ENCODE results near the gene CDC73. TPM values are rescaled to one million over a fixed set of nuclear protein-coding genes. Genes with fewer than 3 reads are reported as not detected.

CDC73 gene
- total and polyA plus RNA-seq, 7 experiments from 2014 or later = 57.6 to 65.0 (median 59.2) TPM

GRCh38 chr1:193087893-193088292 lies 33.9 kb upstream of the CDC73 start:
- Histone ChIP-seq H3K27me3 (ENCODE audit: control insufficient read depth in 2 of 2, insufficient read depth in 2 of 2, low read length in 2 of 2) (no peaks in the 10 kb centered on the region), H3K4me3 (ENCODE audit: low read length) (no peak overlapping the region), H3K27ac (ENCODE audit: low read depth, low read length) (no peak overlapping the region), H3K36me3 (ENCODE audit: control insufficient read depth in 2 of 3, insufficient read depth in 3 of 3, low read length in 3 of 3) (peaks cover 7 to 31% (median 12%) of the 10 kb centered on the region in 3 experiments), H3K4me1 (ENCODE audit: control insufficient read depth in 2 of 2, insufficient read depth in 2 of 2, low read length in 2 of 2) (no peaks in the 10 kb centered on the region), H3K9me3 (ENCODE audit: control insufficient read depth in 2 of 3, low read length in 3 of 3) (no peaks in the 10 kb centered on the region)
- no peak for ATAC-seq
- Mint-ChIP-seq H3K36me3 (peaks cover 0 to 14% (median 11%) of the 10 kb centered on the region in 5 donors), H3K4me1 (peaks cover 0 to 2% (median 0%) of the 10 kb centered on the region in 7 donors), H3K4me3 (no peak overlapping the region), H3K27me3 (no peaks in the 10 kb centered on the region), H3K27ac (peak overlapping the region in 3 of 9 donors; percentile 5 to 53 (median 42)), H3K9me3 (no peaks in the 10 kb centered on the region)
- intact Hi-C loops (cut with micrococcal nuclease) = loop anchor here in 1 of 2 donors (5.0 kb wide), 1 partner anchor 34 kb away; the partner anchor contains the start of gene CDC73
- CTCF ChIA-PET = interaction anchor here (0.6 to 0.7 kb wide), 2 partner anchors 8 to 29 kb away, joined by 3 read pairs; partner anchors contain the start of genes RO60 and UCHL5
- POLR2A ChIA-PET = no interaction called here
- DNase-seq = no peak

GRCh38 chr1:193090865-193091264 lies 31.0 kb upstream of the CDC73 start:
- no peak overlapping the region for H3K4me3 ChIP-seq (ENCODE audit: low read length)
- intact Hi-C loops (cut with micrococcal nuclease) = loop anchor here in 1 of 2 donors (2.0 kb wide), 1 partner anchor 14 kb away; the partner anchor contains the start of gene GLRX2
- ChIA-PET POLR2A (interaction anchor here (1.4 kb wide), 1 partner anchor 32 kb away, joined by 3 read pairs; the partner anchor contains the start of genes RO60 and UCHL5), CTCF (no interaction called here)
- Mint-ChIP-seq H3K4me1 (peaks cover 0 to 2% (median 0%) of the 10 kb centered on the region in 7 donors), H3K27ac (no peak overlapping the region), H3K27me3 (no peaks in the 10 kb centered on the region), H3K36me3 (peaks cover 0 to 13% (median 2%) of the 10 kb centered on the region in 5 donors), H3K4me3 (no peak overlapping the region), H3K9me3 (no peaks in the 10 kb centered on the region)
- no peaks in the 10 kb centered on the region for H3K9me3 ChIP-seq (ENCODE audit: control insufficient read depth in 2 of 3, low read length in 3 of 3)
- no peaks in the 10 kb centered on the region for H3K27me3 ChIP-seq (ENCODE audit: control insufficient read depth in 2 of 2, insufficient read depth in 2 of 2, low read length in 2 of 2)
- H3K27ac ChIP-seq (ENCODE audit: low read depth, low read length) = no peak overlapping the region
- DNase-seq (no peak), ATAC-seq (no peak)
- no peaks in the 10 kb centered on the region for H3K4me1 ChIP-seq (ENCODE audit: control insufficient read depth in 2 of 2, insufficient read depth in 2 of 2, low read length in 2 of 2)
- peaks cover 0 to 17% (median 1%) of the 10 kb centered on the region in 3 experiments for H3K36me3 ChIP-seq (ENCODE audit: control insufficient read depth in 2 of 3, insufficient read depth in 3 of 3, low read length in 3 of 3)

GRCh38 chr1:193094112-193094511 lies 27.7 kb upstream of the CDC73 start:
- Mint-ChIP-seq H3K9me3 (no peaks in the 10 kb centered on the region), H3K27me3 (no peaks in the 10 kb centered on the region), H3K4me1 (peaks cover 0 to 6% (median 0%) of the 10 kb centered on the region in 7 donors), H3K4me3 (no peak overlapping the region), H3K27ac (peak overlapping the region in 2 of 9 donors; percentile 45 to 54), H3K36me3 (peaks cover 0 to 32% (median 9%) of the 10 kb centered on the region in 5 donors)
- H3K27me3 ChIP-seq (ENCODE audit: control insufficient read depth in 2 of 2, insufficient read depth in 2 of 2, low read length in 2 of 2) = no peaks in the 10 kb centered on the region
- no peaks in the 10 kb centered on the region for H3K4me1 ChIP-seq (ENCODE audit: control insufficient read depth in 2 of 2, insufficient read depth in 2 of 2, low read length in 2 of 2)
- CTCF ChIA-PET = no interaction called here
- no peaks in the 10 kb centered on the region for H3K9me3 ChIP-seq (ENCODE audit: control insufficient read depth in 2 of 3, low read length in 3 of 3)
- H3K4me3 ChIP-seq (ENCODE audit: low read length) = no peak overlapping the region
- DNase-seq (no peak), ATAC-seq (no peak)
- no peak overlapping the region for H3K27ac ChIP-seq (ENCODE audit: low read depth, low read length)
- H3K36me3 ChIP-seq (ENCODE audit: control insufficient read depth in 2 of 3, insufficient read depth in 3 of 3, low read length in 3 of 3) = peaks cover 0 to 33% (median 15%) of the 10 kb centered on the region in 3 experiments
- intact Hi-C loops (cut with micrococcal nuclease) = no loop called here
- POLR2A ChIA-PET = interaction anchor here (1.3 kb wide), 1 partner anchor 35 kb away, joined by 3 read pairs; the partner anchor contains the start of genes RO60 and UCHL5

- H3K36me3 Mint-ChIP-seq = peaks cover 0 to 19% (median 5%) of the 10 kb centered on the region in 5 donors
- H3K4me1 ChIP-seq (ENCODE audit: control insufficient read depth in 2 of 2, insufficient read depth in 2 of 2, low read length in 2 of 2) = peaks cover 3 to 16% of the 10 kb centered on the region in 2 donors
- ATAC-seq = no peak
- peaks cover 4 to 17% (median 6%) of the 10 kb centered on the region in 3 experiments for H3K36me3 ChIP-seq (ENCODE audit: control insufficient read depth in 2 of 3, insufficient read depth in 3 of 3, low read length in 3 of 3)
- no peaks in the 10 kb centered on the region for H3K9me3 Mint-ChIP-seq
- H3K4me3 ChIP-seq (ENCODE audit: low read length) = no peak overlapping the region
- H3K9me3 ChIP-seq (ENCODE audit: control insufficient read depth in 2 of 3, low read length in 3 of 3) = no peaks in the 10 kb centered on the region
- ChIA-PET POLR2A (interaction anchor here (1.1 kb wide), 1 partner anchor 20 kb away, joined by 4 read pairs; the partner anchor contains the start of gene CDC73), CTCF (interaction anchor here (0.9 kb wide), 1 partner anchor 9 kb away, joined by 3 read pairs; no protein-coding TSS in a partner anchor)
- peak overlapping the region in 3 of 9 donors; percentile 55 to 78 (median 59) for H3K27ac Mint-ChIP-seq
- H3K27me3 Mint-ChIP-seq = peaks cover 0 to 3% (median 0%) of the 10 kb centered on the region in 5 donors
- no peak overlapping the region for H3K27ac ChIP-seq (ENCODE audit: low read depth, low read length)
- H3K27me3 ChIP-seq (ENCODE audit: control insufficient read depth in 2 of 2, insufficient read depth in 2 of 2, low read length in 2 of 2) = no peaks in the 10 kb centered on the region
- intact Hi-C loops (cut with micrococcal nuclease) = no loop called here
- DNase-seq = no peak
- H3K4me3 Mint-ChIP-seq = peak overlapping the region in 3 of 10 donors; percentile 4 to 94 (median 22)
- H3K4me1 Mint-ChIP-seq = peaks cover 13 to 28% (median 21%) of the 10 kb centered on the region in 7 donors
Observed at GRCh38 chr1:193102662-193103061, 19.2 kb upstream of the CDC73 start.

DNA sequence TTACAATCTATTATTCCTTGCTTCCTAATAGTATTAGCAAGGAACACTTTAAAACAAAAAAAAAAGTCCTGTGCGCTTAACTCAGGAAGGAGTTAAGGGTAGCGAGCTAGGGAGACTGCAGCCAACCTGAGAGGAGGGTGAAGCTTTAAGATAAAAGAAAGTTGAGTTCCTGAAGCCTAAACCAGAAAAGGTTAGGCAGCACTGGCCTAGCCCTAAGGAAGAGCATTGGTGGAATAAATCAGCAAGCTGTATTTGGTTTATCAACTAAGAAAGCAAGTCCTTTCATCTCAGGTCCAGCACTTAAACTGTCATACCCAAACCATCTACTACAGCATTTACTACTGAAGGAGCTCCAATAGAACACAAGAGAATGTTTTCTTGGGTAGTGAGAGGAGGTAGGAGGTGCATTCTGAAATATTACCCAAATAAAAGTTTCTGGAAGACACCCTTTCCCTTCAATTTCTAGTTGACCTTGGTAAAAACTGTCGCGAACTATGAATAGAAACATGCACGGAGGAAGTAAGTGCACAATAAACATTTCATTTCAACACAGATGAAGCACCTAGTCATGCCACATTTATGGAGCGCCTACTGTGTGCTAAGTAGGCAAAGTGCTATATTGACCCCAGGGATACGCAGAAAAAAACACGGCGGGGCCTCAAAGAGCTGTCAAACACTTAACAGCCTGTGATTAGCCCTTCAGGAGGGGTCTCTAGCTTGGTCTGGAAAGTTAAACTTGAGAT lies 17.9 kb upstream of the CDC73 start:
- Mint-ChIP-seq H3K27ac (peak overlapping the region in 8 of 9 donors; percentile 36 to 92 (median 78)), H3K9me3 (no peaks in the 10 kb centered on the region), H3K27me3 (peaks cover 0 to 9% (median 0%) of the 10 kb centered on the region in 5 donors), H3K4me3 (peak overlapping the region; percentile 91 to 98 (median 94)), H3K36me3 (peaks cover 0 to 14% (median 0%) of the 10 kb centered on the region in 5 donors), H3K4me1 (peaks cover 13 to 28% (median 21%) of the 10 kb centered on the region in 7 donors)
- Histone ChIP-seq H3K36me3 (ENCODE audit: control insufficient read depth in 2 of 3, insufficient read depth in 3 of 3, low read length in 3 of 3) (peaks cover 1 to 12% (median 6%) of the 10 kb centered on the region in 3 experiments), H3K4me1 (ENCODE audit: control insufficient read depth in 2 of 2, insufficient read depth in 2 of 2, low read length in 2 of 2) (peaks cover 3 to 16% of the 10 kb centered on the region in 2 donors), H3K9me3 (ENCODE audit: control insufficient read depth in 2 of 3, low read length in 3 of 3) (no peaks in the 10 kb centered on the region), H3K27ac (ENCODE audit: low read depth, low read length) (peak overlapping the region; percentile 30), H3K27me3 (ENCODE audit: control insufficient read depth in 2 of 2, insufficient read depth in 2 of 2, low read length in 2 of 2) (no peaks in the 10 kb centered on the region), H3K4me3 (ENCODE audit: low read length) (peak overlapping the region; percentile 67)
- ATAC-seq (no peak), DNase-seq (no peak)
- ChIA-PET CTCF (interaction anchor here (1.3 to 1.4 kb wide), 2 partner anchors 11 to 18 kb away, joined by 3 read pairs; partner anchors contain the start of gene CDC73), POLR2A (interaction anchor here (0.6 to 3.2 kb wide), 7 partner anchors 12 to 293 kb away, joined by 3 to 18 read pairs (median 4); partner anchors contain the start of genes CDC73, RO60 and UCHL5)
- intact Hi-C loops (cut with micrococcal nuclease) = loop anchor here (2.0 kb wide), 2 partner anchors 13 to 295 kb away; partner anchors contain the start of gene RGS2 (in 1 of the 2)

DNA sequence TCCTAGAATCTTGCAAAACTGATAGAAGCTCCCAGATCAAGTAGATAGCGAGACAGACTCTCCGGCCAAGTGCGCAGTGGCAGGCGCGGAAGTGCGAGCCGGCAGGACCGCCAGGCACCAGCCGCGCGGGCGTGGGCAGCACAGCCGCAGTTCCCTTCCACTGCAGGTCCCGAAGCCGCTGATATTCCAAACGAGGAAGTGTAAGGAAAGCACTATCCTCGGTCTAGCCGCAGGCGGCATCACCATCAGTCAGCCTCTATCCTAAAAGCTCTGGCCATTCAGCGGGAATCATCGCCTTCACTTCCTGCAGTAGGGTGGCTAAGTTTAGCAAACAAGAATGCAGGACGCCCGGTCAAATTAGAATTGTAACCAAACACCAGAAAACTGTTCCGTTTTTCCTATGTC lies 17.3 kb upstream of the CDC73 start:
- Histone ChIP-seq H3K9me3 (ENCODE audit: control insufficient read depth in 2 of 3, low read length in 3 of 3) (no peaks in the 10 kb centered on the region), H3K36me3 (ENCODE audit: control insufficient read depth in 2 of 3, insufficient read depth in 3 of 3, low read length in 3 of 3) (peaks cover 0 to 6% (median 5%) of the 10 kb centered on the region in 3 experiments), H3K4me1 (ENCODE audit: control insufficient read depth in 2 of 2, insufficient read depth in 2 of 2, low read length in 2 of 2) (peaks cover 3 to 16% of the 10 kb centered on the region in 2 donors), H3K4me3 (ENCODE audit: low read length) (peak overlapping the region; percentile 67), H3K27me3 (ENCODE audit: control insufficient read depth in 2 of 2, insufficient read depth in 2 of 2, low read length in 2 of 2) (no peaks in the 10 kb centered on the region), H3K27ac (ENCODE audit: low read depth, low read length) (peak overlapping the region; percentile 57)
- H3K27ac Mint-ChIP-seq = peak overlapping the region; percentile 75 to 94 (median 81)
- H3K9me3 Mint-ChIP-seq = no peaks in the 10 kb centered on the region
- peak; percentile 27 for ATAC-seq
- DNase-seq = peak in 6 of 9 donors; percentile 12 to 50 (median 23)
- H3K4me3 Mint-ChIP-seq = peak overlapping the region; percentile 91 to 98 (median 94)
- H3K36me3 Mint-ChIP-seq = peaks cover 0 to 14% (median 0%) of the 10 kb centered on the region in 5 donors
- POLR2A ChIA-PET = interaction anchor here (0.7 to 3.2 kb wide), 5 partner anchors 11 to 293 kb away, joined by 3 to 18 read pairs (median 3); partner anchors contain the start of genes CDC73, RO60 and UCHL5
- CTCF ChIA-PET = interaction anchor here (1.3 to 1.4 kb wide), 2 partner anchors 12 to 17 kb away, joined by 3 read pairs; partner anchors contain the start of gene CDC73
- H3K4me1 Mint-ChIP-seq = peaks cover 13 to 28% (median 21%) of the 10 kb centered on the region in 7 donors
- H3K27me3 Mint-ChIP-seq = peaks cover 0 to 9% (median 0%) of the 10 kb centered on the region in 5 donors
- intact Hi-C loops (cut with micrococcal nuclease) = loop anchor here (2.0 kb wide), 2 partner anchors 14 to 296 kb away; partner anchors contain the start of gene RGS2 (in 1 of the 2)
